GM10248 (cell line): Measurements from ENCODE around the gene PSD.

Experiments used
- CTCF ChIA-PET: fragments of 300-600 bp; sonication (Branson Sonifier 250); formaldehyde crosslinking; extraction: SDS; loops from one replicate; lab custom pipeline; 2021; ENCODE audit warnings: antibody characterized with exemption; lab: Yijun Ruan, JAX
- POLR2A ChIA-PET: fragments of 350-650 bp; sonication (Branson Sonifier 250); formaldehyde crosslinking; extraction: SDS; loops from one replicate; lab custom pipeline; 2020; ENCODE audit warnings: antibody characterized with exemption; lab: Yijun Ruan, JAX
- DNase-seq: peaks from one replicate; pipeline ENCODE4 v3.0.0; 2012; ENCODE audit errors: extremely low spot score
- TF ChIP-seq, protein P1 (sequence below): IDR thresholded peaks from 2 replicates; pipeline ENCODE4 v1.5.1; 2012; ENCODE audit warnings: mild to moderate bottlenecking, low read depth; ENCODE audit errors: extremely low read depth, missing control alignments, control extremely low read depth

PSD gene

DNA sequence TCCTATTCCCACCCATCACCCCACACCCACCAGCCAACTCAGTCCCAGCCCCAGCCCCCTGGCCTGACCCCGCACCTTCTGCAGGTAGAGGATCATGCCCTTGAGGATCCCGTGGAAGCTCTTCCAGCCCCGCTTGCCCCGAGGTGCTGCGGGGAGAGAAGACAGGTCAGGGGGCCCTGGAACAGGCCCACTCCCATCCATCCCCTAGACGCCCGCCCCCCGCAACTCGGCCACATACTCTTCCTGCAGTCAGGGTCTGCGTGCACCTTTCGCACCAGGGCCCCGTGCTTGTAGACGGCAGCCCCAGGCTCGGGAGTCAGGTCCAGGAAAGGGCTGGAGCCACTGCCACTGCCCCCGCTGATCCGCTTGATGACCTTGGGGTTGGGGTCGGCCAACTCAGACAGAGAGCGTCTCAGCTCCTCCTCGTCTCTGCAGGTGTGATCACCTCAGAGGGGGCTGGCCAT, 13.4 kb downstream of the PSD start:
- CTCF ChIA-PET, result interaction anchor here (0.6 to 6.6 kb wide), 13 partner anchors 10 to 236 kb away, joined by 3 to 88 read pairs (median 6); partner anchors contain the start of genes C10orf95, ELOVL3, FBXL15 and NFKB2
- POLR2A ChIA-PET, result no interaction called here
- no peak for DNase-seq
- TF ChIP-seq, protein P1, sequence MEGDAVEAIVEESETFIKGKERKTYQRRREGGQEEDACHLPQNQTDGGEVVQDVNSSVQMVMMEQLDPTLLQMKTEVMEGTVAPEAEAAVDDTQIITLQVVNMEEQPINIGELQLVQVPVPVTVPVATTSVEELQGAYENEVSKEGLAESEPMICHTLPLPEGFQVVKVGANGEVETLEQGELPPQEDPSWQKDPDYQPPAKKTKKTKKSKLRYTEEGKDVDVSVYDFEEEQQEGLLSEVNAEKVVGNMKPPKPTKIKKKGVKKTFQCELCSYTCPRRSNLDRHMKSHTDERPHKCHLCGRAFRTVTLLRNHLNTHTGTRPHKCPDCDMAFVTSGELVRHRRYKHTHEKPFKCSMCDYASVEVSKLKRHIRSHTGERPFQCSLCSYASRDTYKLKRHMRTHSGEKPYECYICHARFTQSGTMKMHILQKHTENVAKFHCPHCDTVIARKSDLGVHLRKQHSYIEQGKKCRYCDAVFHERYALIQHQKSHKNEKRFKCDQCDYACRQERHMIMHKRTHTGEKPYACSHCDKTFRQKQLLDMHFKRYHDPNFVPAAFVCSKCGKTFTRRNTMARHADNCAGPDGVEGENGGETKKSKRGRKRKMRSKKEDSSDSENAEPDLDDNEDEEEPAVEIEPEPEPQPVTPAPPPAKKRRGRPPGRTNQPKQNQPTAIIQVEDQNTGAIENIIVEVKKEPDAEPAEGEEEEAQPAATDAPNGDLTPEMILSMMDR, result no peak

DNA sequence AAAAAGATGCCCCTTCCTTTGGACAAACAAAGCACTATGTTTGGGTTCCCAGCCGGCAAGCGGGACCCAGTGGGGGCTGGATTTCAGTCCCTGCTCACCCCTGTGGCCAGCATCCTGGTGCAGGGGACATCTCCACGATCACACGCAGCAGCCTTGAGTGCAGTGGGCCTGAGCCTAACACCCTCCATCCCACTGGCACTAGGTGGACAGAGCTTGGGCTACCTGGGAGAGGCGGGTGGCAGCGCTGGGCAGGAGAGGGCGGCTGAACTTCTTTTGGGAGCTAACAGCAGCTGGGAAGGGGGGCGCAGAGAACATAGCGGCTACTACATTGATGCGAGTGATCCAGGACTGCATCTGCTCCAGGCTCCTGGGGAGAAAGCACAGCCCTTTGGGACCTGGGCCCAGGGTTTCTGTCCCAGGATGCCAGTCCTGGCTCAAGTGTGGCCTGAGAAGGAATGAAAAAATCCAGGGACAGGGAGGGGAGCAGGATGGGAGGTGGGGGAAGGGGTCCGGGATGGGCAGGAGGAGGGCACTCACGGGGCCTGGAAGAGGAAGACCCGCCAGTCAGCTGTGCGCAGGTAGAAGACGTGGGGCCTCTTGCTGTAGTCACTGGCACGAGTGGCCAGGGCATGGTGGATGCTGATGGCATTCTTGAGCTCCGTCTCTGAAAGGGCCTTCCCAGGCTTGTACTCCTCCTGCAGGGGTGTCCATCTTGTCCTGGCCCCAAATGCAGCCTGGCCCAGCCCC, 14.1 kb downstream of the PSD start:
- POLR2A ChIA-PET, result interaction anchor here (0.6 kb wide), 1 partner anchor 32 kb away, joined by 9 read pairs; no protein-coding TSS in a partner anchor
- DNase-seq, result no peak
- CTCF ChIA-PET, result interaction anchor here (0.6 to 6.6 kb wide), 19 partner anchors 7 to 235 kb away, joined by 3 to 88 read pairs (median 5); partner anchors contain the start of genes C10orf95, ELOVL3, FBXL15 and NFKB2
- TF ChIP-seq, protein P1, result no peak

DNA sequence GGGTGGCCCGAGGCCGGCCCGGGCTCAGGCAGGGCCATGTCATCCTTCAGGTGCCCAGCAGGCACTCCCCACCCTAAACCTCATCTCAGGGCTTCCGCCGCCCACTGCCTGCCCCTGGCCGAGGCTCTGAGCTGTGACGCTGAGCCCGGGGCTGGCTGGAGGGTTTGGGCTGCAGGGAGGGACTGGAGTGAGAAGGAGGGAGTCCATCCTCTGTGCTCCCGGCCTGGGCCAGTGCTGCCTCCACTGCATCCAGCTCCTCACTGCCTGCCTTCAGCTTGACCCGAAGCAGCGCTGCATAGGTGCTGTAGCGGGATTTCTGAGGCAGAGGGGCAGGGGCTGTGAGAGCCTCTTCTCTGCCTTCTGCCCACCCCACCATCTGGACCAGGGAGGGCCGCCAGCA, 15.5 kb downstream of the PSD start:
- ChIA-PET CTCF (interaction anchor here (0.6 to 6.6 kb wide), 27 partner anchors 9 to 714 kb away, joined by 3 to 88 read pairs (median 4); partner anchors contain the start of genes C10orf95, CUEDC2, ELOVL3 and FBXL15), POLR2A (interaction anchor here (0.6 kb wide), 1 partner anchor 14 kb away, joined by 3 read pairs; no protein-coding TSS in a partner anchor)
- no peak for DNase-seq
- TF ChIP-seq, protein P1, result no peak

DNA sequence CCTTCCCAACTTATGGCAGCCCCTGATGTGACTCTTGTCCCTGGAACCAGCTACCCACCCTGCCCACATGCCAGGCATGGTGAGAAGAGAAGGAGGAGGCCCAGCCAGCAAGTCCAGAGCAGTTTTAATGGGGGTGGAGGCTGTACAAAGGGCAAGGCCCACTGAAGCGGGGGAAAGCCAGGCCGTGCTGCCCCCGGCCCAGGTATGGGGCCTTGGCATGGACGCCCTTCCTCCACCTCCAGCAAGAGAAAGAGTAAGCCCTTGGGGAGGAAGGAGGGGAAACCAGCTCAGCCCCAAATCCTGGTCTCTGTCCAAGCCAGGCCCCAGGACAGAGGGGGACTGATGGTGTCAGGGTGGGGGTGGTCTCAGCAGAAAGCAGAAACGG, 16.1 kb downstream of the PSD start:
- DNase-seq, result no peak
- ChIA-PET POLR2A (interaction anchor here (0.6 kb wide), 1 partner anchor 13 kb away, joined by 3 read pairs; no protein-coding TSS in a partner anchor), CTCF (interaction anchor here (0.8 to 6.6 kb wide), 10 partner anchors 9 to 237 kb away, joined by 3 to 88 read pairs (median 6); partner anchors contain the start of genes ELOVL3 and FBXL15)
- TF ChIP-seq, protein P1, result no peak

DNA sequence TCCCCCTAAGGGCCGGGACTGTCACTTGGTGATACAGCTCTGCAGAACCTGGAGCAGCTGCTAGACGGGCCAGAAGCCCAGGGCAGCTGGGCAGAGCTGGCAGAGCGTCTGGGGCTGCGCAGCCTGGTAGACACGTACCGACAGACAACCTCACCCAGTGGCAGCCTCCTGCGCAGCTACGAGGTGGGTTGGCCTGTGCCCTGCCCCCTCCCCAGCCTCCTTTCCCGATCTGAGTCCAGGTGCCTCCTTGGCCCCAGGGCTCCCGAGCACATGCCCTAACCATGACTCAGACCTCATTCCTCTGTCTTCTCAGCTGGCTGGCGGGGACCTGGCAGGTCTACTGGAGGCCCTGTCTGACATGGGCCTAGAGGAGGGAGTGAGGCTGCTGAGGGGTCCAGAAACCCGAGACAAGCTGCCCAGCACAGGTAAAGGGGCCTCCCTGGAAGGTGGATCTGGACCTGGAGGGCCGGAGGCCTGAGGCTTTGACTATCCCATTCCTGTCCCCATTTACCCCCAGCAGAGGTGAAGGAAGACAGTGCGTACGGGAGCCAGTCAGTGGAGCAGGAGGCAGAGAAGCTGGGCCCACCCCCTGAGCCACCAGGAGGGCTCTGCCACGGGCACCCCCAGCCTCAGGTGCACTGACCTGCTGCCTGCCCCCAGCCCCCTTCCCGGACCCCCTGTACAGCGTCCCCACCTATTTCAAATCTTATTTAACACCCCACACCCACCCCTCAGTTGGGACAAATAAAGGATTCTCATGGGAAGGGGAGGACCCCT, 16.7 kb downstream of the PSD start:
- ChIA-PET POLR2A (no interaction called here), CTCF (interaction anchor here (0.8 to 9.6 kb wide), 5 partner anchors 16 to 172 kb away, joined by 3 to 140 read pairs (median 65); partner anchors contain the start of genes ELOVL3 and FBXL15)
- TF ChIP-seq, protein P1, result no peak
- no peak for DNase-seq

DNA sequence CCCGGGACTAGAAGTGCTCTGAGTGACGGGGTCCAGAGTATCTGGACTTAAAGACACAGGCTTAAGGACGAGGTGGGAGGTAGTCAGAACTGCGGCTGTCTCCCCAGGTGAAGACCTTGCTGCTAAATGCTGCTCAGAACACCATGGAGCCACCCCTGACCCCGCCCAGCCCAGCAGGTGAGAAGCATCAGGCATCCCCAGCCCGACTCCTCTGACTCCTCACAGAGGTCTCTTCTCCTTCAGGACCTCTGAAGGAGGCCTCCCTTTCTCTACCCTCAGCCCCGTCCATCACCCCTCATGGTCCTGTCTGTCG, 17.3 kb downstream of the PSD start:
- CTCF ChIA-PET, result interaction anchor here (2.9 to 9.6 kb wide), 4 partner anchors 10 to 23 kb away, joined by 15 to 140 read pairs (median 53); partner anchors contain the start of gene FBXL15
- POLR2A ChIA-PET, result no interaction called here
- TF ChIP-seq, protein P1, result no peak
- no peak for DNase-seq
